GM21447 (cell line): Measurements from ENCODE around the gene MMP14.
"Not testable (repeated sequence)": the region's sequence is repeated elsewhere in the genome, so short reads cannot be mapped to it uniquely, and the experiment has no call there.

Experiments used
- ATAC-seq: cut with Tn5 transposase; IDR thresholded peaks from one replicate; pipeline ENCODE4 v1.9.1; 2021; ENCODE audit not compliant: unreplicated experiment

Gene MMP14

DNA sequence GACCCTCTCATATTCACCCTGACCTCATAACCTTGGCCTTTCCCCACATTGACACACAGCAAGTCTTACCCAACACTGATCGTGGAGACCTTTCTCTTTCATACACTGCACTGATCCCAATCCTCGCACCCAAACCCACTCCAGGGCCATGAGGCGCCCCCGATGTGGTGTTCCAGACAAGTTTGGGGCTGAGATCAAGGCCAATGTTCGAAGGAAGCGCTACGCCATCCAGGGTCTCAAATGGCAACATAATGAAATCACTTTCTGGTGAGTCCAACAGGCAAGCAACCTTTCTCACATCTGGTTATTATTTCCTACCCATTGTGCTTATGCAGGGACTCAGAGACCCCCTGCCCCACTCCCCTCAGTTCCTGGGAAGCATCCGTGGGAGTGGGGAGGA is 5.4 kb downstream of the MMP14 start:
- no peak for ATAC-seq

DNA sequence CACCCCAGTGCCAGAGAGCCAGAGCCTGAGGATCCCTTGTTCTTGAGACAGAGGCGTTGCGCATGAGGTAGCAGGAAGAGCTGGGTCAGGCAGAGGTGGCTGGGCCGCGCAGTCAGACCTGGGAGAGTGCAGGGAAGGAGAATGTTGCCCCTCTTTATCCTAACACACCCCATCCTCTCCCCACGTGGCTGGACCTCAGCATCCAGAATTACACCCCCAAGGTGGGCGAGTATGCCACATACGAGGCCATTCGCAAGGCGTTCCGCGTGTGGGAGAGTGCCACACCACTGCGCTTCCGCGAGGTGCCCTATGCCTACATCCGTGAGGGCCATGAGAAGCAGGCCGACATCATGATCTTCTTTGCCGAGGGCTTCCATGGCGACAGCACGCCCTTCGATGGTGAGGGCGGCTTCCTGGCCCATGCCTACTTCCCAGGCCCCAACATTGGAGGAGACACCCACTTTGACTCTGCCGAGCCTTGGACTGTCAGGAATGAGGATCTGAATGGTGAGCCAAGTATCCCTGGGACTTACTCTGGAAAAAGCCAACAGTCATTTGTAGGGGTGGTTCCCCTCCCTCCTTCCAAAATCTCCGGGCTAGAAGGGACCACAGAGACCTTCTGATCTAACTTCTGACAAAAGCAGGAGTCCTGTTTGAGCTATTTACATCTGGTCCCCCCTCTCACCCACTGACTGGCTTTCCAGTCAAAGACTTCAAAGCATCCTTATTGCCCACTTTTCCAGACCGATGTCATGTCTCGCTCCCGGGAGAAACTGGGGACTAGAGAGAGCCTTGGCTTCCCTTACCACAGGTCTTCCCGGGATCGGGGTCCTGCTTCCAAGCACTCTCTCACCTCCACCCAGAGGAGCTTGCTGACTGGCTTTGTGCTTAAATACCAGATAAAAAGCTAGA is 6.1 kb downstream of the MMP14 start:
- ATAC-seq = no peak

DNA sequence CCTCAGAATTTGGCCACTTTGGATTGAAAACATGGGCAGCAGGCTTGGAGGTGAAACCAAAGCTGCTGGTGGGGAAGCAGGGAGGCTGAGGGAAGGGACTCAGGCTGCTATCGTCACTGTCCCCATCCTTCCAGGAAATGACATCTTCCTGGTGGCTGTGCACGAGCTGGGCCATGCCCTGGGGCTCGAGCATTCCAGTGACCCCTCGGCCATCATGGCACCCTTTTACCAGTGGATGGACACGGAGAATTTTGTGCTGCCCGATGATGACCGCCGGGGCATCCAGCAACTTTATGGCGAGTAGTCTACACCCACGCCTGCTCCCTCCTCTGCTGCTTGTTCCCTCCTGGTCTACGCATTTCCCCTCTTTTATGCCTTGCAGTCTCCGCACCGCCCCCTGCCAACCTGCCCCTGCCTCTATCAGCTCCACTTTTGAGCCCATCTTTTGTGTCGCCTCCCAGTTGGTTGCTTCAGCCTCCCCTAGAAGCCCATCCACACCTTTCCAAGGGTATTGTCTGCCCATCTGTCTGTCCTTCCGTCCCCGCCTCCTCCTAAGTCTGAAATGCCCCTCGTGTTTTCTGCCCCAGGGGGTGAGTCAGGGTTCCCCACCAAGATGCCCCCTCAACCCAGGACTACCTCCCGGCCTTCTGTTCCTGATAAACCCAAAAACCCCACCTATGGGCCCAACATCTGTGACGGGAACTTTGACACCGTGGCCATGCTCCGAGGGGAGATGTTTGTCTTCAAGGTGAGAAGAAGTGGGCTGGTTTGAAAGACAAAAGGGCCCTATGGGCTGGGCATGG is 6.9 kb downstream of the MMP14 start:
- ATAC-seq = no peak

DNA sequence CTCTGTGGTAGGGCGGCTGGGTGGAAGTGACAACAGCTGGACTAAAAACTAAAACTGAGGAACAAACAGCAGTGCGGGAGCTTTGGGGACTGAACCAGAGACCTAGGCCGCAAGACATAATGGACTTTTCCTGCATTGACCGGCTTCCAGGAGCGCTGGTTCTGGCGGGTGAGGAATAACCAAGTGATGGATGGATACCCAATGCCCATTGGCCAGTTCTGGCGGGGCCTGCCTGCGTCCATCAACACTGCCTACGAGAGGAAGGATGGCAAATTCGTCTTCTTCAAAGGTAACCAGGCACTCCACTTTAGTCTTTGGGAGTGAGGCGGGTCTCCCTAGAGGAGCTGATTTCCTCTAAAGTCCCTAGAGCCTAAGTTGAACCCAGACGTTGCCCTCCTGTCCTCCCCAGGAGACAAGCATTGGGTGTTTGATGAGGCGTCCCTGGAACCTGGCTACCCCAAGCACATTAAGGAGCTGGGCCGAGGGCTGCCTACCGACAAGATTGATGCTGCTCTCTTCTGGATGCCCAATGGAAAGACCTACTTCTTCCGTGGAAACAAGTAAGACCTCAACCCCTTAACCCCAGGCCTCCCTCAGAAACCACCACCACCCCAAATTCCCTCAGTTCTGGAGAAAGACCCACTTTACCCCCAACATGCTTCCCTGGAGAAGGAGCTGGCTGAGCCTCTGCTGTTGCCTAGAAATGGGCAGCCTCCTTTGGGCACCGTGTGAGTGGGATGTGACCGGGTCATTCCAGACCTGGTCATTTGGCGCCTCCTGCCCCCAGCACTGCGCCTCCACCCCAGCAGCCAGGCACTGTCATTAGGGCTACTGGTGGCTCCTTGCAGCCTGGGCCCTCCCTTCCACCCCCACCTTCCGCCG is 8.1 kb downstream of the MMP14 start:
- no peak for ATAC-seq

DNA sequence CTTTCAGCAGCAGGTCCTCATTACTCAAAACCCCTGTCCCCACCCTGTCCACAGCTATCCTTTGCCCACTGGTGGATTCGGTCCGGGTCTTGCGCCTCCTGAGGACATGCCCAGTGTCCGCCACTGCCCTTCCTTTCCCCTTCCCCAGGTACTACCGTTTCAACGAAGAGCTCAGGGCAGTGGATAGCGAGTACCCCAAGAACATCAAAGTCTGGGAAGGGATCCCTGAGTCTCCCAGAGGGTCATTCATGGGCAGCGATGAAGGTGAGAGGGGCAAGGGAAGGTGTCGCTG is 8.7 kb downstream of the MMP14 start:
- ATAC-seq = no peak

DNA sequence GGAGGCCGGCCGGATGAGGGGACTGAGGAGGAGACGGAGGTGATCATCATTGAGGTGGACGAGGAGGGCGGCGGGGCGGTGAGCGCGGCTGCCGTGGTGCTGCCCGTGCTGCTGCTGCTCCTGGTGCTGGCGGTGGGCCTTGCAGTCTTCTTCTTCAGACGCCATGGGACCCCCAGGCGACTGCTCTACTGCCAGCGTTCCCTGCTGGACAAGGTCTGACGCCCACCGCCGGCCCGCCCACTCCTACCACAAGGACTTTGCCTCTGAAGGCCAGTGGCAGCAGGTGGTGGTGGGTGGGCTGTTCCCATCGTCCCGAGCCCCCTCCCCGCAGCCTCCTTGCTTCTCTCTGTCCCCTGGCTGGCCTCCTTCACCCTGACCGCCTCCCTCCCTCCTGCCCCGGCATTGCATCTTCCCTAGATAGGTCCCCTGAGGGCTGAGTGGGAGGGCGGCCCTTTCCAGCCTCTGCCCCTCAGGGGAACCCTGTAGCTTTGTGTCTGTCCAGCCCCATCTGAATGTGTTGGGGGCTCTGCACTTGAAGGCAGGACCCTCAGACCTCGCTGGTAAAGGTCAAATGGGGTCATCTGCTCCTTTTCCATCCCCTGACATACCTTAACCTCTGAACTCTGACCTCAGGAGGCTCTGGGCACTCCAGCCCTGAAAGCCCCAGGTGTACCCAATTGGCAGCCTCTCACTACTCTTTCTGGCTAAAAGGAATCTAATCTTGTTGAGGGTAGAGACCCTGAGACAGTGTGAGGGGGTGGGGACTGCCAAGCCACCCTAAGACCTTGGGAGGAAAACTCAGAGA is 9.6 kb downstream of the MMP14 start:
- ATAC-seq = no peak

DNA sequence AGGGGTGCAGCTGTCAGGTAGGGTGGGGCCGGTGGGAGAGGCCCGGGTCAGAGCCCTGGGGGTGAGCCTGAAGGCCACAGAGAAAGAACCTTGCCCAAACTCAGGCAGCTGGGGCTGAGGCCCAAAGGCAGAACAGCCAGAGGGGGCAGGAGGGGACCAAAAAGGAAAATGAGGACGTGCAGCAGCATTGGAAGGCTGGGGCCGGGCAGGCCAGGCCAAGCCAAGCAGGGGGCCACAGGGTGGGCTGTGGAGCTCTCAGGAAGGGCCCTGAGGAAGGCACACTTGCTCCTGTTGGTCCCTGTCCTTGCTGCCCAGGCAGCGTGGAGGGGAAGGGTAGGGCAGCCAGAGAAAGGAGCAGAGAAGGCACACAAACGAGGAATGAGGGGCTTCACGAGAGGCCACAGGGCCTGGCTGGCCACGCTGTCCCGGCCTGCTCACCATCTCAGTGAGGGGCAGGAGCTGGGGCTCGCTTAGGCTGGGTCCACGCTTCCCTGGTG is 10.5 kb downstream of the MMP14 start:
- ATAC-seq = no peak

DNA sequence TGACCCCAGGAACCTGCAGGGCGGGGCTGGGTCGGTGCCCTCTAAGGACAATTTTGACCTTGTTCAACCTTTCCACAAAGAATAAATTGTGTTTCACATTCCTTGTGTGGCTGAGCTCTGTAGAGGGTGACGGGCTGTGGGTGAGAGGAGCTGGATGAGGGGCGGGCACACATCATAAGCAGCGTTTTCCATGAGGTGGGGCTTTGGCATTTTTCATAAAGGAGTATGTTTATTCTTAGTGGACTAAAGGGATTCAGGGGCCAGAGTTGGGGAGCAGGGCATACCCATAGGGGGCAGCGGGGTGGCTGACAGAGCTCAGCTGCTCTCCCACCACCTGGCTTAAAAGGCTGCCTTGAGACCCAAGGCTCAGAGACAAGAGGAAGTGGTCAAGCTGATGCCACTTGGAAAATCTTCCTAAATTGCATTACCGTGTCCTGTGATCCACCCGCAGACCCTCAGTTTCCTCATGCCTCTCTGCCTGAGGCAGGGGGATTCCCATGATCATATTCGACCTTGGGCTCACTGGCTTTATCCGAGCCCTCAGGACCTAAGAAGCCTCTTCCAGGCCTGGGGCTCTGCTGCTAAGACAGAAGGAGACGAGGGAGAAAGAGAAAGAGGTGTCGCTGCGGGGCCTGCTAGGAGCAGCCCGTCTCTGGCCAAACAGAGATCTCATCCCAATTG is 11.4 kb downstream of the MMP14 start:
- ATAC-seq = no peak

DNA sequence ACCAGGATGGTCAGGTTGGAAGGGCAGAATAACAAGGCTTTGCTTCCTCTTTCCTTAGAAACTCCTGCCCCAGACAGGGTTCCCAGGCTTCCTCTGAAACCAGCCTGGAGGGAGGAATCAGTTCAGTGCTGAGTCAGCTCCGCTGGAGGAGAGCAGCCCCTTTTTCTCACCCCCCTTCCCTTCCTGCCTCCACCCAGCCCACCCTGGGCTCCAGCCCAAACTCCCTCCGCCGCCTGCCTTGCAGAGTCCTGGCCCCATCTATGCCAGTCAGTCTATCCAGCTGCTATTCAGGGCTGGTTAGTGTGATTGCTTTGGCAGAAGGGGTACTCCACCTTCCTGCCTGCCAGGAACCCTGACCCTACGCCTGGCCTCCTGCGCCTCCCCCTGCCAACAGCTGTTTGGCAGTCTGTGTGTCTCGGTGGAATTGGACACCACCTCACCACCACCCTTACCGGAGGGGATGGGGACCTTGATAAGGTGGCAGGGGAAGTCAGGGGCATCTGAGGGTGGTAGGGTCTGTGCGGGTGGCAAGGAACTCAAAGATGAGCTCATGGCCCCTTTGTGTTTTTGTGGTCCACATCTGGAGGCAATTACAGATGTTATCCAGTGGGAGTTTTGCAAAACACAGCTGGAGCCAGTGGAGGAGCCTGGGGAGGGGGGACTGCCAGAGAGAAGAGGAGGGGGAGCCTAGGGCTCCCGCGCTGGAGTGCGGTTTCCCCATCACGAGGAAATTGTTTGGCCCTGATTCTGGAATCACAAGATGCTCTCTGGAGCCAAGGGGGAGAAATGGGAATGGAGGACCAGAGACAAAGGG is 12.2 kb downstream of the MMP14 start:
- ATAC-seq = no peak

DNA sequence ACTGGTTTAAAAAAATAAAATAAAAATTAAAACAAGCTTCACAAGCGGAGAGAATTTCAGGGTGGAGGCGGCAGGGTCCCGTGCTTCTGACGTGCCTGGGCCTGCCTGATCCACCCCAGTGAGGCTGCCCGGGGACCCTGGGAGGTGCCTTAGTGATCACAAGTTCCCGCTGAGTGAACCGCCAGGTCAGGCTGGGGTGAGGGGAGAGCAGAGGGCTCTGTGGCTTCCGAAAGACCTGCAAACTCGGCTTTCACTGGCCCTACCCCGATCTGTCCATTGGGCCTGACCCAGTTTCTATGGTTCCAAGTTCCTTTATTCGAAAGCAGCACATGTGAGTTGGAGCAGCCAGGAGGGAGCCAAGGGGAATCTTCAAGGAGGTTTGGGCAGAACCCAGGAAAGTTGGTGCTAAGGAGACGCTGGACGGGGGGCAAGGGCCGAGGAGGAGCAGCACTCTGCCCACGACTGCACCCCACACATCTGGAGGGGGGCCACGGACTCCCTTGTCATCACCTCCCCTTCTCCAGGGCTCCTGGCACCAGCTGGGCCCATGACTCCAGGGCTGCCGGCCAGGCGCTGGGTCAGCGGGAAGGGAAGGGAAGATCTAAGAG is 12.9 kb downstream of the MMP14 start:
- no peak for ATAC-seq

DNA sequence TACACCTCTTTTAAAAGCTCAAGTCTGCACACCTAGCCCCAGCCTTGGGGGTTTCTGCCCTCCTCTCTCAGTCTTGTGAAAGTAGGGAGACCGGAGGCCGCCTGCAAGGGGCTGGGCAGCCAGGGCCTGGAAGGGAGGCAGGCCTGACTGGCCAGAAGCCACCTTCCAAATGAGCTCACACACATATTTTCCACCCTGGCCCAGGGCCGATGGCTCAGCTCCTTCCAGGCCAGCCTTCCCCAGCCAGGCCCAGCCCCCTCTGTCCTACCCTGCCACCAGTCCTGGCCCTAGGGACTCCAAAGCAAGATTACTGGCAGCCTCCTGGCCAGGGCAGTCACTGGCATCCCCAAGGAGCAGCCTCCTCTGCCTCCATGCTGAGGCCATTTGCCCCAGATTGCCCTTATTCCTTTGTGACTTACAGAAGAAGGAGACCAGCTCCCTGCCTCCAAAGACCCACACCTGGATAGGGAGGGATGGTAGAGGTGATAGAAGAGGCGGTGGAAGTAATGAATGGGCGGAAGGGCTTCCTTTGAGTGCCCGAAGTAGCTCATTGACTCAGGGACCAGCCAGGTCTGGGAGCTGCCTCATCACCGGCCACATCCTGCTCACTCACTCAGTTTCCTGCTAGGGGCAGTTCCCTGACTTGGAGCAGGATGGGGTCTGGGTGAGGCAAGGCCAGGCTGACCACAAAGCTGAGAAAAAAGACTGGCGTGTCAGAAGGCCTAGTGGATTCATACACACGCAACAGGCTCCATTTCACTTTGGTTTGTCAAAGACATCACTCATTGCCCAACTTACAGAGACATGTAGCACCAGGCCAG is 14.8 kb downstream of the MMP14 start:
- no peak for ATAC-seq

DNA sequence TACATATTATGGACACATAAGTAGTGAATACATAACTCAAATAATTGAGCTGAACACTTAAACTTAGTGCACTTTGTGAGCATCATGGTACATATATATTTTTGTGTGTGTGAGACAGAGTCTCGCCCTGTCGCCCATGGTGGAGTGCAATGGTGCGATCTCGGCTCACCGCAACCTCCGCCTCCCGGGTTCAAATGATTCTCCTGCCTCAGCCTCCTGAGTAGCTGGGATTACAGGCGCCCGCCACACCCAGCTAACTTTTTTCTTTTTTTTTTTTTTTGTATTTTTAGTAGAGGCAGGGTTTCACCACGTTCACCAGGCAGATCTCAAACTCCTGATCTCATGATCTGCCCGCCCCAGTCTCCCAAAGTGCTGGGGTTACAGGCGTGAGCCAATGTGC is 15.8 kb downstream of the MMP14 start:
- not testable (repeated sequence) for ATAC-seq

DNA sequence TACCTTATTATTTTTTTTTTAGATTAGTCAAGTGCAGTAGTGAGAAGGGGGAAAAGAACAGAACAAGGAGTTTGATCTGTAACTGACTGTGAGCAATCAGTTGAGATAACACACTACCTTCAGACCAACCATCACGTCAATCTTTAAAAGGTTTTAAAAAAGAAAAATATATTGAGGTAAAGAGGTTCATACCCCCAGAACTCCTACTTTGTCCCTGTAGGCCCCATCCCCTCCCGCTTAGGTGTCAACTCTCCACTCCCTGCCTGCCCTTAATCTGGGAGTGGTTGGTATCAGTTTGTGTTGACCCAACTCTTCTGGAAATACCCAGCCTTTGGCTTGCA is 16.2 kb downstream of the MMP14 start:
- ATAC-seq = no peak

DNA sequence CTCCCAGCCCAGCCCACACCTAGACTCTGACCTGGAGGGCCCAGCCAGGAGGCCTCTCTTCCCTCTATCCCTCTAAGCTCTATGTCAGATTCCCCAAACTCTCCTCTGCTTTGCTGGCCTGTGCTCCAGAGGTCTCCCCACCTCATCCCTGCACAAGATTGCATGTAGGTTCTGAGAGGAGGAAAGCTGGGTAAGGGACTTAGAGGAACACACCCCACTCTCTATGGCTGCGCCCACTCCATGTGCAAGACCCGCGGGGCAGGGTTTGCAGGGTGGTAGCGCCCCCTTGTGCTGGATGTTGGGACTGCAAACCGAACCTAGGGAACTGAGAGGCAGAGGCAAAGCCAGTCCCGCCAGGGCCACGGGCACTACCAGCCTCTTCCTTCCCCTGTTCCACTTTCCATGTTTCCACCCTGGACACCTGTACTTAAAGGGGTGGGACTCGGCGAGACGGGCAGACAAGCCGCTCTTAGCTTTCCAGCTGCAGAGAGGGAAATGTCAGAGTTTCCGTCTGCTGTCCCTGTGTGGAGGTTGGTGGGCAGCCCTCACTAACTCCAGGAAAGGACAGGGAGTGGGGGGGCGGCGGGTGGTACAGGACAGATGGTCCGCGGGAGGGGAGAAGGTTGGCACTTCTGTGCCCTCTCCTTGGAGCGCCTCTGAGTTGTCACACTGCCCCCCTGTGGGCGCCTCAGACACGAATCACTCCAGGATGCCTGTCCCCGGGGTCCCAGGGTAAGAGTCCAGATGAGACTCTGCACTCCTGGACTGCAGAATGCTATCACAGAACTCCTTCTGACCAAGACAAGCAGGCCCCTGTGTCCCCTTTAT is 16.8 kb downstream of the MMP14 start:
- ATAC-seq = peak; percentile 76

DNA sequence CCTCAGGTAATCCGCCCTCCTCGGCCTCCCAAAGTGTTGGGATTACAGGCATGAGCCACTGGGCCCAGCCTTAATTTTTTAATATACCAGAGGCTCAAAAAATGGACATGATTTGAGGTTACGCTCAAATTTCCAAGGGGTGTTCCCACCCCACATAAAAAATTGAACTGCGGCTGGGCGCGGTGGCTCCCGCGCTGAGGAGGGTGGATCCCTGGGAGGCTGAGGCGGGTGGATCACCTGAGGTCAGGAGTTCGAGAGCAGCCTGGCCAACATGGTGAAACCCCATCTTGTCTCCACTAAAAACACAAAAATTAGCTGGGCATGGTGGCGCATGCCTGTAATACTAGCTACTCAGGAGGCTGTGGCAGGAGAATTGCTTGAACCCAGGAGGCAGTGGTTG is 17.9 kb downstream of the MMP14 start:
- ATAC-seq = not testable (repeated sequence)

DNA sequence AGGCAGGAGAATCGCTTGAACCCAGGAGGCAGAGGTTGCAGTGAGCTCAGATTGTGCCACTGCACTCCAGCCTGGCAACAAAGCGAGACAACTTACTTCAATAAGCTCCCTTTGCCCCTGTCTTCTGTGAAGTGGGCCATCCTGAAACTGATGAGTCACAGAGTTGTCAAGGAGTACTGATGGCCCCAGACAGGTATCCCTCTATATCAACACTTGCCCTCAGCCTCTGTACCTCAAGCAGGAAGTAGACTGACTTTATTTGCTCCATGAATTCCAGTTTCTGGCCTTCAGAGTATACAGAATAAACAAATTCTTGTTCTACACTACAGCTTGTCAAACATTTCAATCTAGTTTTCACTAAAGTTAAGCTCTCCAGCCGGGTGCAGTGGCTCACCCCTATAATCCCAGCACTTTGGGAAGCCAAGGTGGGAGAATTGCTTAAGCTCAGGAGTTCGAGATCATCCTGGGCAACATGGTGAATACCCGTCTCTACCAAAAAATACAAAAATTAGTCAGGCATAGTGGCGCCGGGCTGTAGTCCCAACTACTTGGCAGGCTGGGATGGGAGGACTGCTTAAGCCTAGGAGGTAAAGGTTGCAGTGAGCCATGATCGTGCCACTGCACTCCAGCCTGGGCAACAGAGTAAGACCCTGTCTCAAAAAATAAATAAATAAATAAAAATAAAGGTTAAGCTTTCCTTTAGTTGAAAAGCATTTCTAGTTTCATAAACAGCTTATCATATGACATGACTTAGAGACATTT is 18.8 kb downstream of the MMP14 start:
- no peak for ATAC-seq
